Tongue (tissue), 2 donors: ENCODE measurements around the gene SERPINA9. TPM values are rescaled to one million over a fixed set of nuclear protein-coding genes. Genes with fewer than 3 reads are reported as not detected.
"Not testable (repeated sequence)": the region's sequence is repeated elsewhere in the genome, so short reads cannot be mapped to it uniquely, and the experiment has no call there.

Experiments used
- DNase-seq: peaks from one replicate; pipeline ENCODE4 v3.0.0-alpha.2; 2015
- total RNA-seq: library from RNA; depleted of rRNA; stranded (reverse); fragments of >200 nt; gene quantifications from one replicate; pipeline ENCODE4 v1.2.3, GENCODE V29; 2014

Gene SERPINA9
- total RNA-seq, 1 donor from 2014 or later, result not detected

DNA sequence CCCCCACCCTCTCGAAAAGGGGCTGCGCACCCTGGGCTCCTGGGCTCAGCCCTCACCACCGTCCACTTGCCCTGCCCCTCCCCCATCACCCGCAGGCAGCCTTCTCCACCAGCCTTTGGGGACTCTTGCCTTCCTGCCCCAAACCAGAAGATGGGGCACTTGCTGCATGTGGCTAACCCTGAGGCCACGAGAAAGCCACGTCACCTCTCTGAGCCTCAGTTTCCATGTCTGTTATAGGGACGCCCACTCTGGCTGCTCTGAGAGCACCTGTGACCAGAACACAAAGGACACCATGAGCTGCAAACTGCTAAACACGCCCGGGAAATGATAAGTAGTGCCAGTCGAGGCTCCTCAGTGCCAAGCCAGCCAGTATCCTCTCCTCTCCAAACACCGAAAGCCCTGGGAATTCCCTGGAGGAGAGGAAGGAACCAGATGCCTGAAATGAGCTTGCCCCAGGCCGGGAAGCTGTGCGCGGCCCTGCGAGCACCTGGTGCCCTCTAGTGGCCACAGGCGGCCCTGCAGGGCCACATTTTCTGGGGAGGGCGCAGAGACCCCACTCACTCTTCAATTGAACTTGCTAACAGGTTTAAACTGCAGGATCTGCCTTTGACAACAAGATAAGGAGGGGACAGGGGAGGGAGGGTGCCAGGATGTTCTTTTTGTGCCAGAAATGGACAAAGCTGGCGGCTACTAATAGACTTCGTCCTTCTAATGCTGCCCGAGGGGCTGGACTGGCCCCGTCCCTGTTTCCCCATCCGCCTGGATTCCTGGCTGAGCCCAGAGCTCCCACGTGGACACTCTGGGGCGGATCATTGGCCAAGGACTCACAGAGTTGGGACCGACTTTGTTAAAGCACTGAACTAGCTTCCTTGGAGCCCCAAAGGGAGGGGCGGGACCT, 10.2 kb upstream of the SERPINA9 start:
- DNase-seq, result peak; percentile 69

- no peak for DNase-seq
Measured at GRCh38 chr14:94484481-94484880, 8.5 kb upstream of the SERPINA9 start.

DNA sequence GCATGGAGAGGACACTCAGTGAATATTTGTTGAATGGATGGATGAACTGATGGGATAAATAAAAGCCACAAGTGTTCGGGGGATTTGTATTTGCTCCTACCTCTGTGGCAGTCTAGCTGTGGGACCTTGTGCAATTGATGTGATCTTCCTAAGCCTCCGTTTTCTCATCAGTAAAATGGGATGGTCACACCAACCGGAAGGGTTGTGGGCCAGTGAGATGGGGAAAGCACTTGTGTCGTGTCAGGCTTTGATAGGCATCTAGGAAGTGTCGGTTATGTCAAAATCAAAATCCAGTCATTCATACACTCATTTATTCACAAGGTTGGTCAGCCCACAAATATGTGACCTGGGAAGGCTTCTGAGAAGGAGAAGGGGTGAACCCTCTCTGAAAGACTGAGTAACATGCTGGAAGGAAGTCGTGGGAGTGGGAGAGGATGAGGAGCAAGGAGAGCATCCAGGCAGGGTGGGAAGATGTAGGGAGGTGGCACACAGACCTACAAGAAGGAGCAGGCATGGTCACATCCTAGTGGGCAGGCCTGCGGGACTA, 7.8 kb upstream of the SERPINA9 start:
- DNase-seq, result no peak

DNA sequence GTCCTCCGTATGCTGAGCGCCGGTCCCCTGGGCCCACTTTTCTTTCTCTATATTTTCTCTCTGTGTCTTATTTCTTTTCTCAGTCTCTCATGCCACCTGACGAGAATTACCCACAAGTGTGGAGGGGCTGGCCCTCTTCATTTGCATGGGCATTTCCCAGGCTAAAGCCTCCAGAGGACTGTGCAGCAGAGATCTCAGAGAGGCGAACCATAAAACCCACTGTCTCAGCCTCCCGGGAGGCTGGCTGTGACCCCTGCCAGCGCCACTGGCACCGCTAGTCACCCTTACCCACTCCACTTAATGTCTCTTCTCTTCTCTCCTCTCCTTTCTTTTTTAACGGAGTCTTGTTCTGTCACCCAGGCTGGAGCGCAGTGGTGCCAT, 7.1 kb upstream of the SERPINA9 start:
- no peak for DNase-seq

DNA sequence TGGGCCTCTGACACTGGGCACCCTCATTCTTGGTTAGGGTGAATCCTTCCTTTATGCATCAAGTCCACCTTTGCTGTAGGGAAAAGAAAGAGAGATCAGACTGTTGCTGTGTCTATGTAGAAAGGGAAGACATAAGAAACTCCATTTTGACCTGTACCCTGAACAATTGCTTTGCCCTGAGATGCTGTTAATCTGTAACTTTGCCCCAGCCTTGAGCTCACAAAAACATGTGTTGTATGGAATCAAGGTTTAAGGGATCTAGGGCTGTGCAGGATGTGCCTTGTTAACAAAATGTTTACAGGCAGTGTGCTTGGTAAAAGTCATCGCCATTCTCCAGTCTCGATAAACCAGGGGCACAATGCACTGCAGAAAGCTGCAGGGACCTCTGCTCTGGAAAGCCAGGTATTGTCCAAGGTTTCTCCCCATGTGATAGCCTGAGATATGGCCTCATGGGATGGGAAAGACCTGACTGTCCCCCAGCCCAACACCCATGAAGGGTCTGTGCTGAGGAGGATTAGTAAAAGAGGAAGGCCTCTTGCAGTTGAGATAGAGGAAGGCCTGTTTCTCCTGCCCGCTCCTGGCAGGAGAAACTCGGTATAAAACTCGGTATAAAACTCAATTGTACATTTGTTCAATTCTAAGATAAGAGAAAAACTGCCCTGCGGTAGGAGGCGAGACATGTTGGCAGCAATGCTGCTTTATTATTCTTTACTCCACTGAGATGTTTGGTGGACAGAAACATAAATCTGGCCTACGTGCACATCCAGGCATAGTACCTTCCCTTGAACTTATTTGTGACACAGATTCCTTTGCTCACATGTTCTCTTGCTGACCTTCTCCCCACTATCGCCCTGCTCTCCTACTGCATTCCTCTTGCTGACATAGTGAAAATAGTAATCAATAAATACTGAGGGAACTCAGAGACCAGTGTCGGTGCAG, 6.4 kb upstream of the SERPINA9 start:
- DNase-seq, result not testable (repeated sequence)

DNA sequence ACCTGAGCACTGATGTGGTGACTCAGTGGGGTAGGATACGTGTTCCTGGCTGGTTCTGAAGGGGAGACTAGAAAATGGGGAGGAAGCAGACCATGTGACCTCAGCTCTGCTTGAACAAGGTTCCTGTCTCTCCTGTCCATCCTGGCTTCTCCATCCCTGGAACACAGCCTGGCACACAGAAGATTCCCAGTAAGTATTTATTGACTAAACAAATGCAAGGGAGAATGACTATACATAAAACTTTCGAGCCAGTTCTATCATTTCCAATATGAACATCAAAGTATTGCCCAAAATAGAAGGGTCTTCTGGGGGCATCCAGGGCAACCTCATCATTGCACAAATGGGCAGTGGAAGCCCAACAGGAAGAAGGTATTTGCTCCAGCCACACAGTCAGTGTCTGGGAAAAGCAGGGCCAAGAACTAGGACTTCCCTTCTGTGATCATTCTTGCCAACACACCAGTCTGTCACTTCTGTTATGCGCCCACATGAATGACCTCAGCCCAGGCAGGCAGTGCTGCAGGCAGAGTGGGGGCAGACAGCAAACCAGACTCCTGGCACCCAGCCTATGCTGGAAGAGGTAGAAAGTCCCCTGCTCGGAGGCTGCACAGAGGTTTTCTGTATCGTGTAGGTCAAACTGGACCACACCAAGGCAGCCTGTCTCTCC, 5.6 kb upstream of the SERPINA9 start:
- no peak for DNase-seq

DNA sequence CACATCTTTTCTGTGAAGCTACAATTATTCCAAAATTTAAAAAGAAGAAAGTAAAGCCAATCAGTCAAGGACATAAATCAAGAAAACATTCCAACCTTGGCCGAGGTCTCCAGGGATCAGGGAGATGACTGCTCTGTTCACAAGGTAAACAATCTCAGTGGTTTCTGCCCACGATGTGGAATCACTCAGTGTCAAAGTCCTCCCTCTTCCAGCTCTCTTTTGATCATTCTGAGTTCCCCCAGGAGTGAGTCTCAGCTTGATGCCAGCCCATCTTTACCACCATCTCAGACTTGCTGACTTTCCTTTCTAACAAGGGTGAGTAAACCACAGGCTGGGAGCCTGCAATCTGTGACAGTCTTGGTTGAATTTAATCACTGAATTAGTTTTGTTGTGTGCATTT, 4.8 kb upstream of the SERPINA9 start:
- DNase-seq, result no peak

DNA sequence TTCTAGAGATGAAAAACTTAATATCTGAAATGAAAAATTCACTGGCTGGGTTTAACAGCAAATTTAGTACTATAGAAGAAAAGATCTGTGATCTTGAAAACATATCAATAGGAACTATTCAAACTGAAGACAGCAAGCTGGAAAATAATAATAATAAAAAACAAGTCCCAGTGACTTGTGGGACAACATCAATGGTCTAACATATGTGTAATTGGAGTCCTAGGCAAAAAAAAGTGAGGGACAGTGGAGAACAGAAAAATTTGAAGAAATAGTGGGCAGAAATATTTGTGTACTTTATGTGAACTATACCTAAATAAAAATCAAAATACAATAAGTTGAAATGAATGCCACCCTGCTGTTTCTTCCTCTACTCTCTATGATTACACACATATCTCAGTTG, 2.4 kb upstream of the SERPINA9 start:
- no peak for DNase-seq

DNA sequence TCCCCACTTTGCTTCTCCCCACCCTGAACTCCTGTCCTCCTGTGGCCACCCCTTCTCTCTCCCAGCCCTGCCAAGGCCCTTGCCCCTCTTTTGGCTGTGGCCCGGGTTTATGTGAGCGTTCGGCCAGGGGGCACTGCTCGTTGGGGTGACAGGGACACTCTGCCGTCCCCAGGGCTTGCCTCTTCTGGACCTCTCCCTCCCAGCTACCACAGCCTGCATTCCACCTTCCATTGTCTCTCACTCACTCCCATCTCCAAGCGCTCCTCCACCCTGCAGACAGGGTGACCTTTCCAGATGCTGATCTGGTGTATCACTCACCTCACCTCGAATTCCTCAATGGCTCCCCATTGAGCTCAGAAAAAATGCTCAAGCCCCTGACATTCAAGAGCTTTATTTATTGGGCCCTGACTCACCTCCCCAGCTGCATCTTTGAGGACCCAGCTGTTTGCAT, 1.4 kb downstream of the SERPINA9 start:
- DNase-seq, result no peak

DNA sequence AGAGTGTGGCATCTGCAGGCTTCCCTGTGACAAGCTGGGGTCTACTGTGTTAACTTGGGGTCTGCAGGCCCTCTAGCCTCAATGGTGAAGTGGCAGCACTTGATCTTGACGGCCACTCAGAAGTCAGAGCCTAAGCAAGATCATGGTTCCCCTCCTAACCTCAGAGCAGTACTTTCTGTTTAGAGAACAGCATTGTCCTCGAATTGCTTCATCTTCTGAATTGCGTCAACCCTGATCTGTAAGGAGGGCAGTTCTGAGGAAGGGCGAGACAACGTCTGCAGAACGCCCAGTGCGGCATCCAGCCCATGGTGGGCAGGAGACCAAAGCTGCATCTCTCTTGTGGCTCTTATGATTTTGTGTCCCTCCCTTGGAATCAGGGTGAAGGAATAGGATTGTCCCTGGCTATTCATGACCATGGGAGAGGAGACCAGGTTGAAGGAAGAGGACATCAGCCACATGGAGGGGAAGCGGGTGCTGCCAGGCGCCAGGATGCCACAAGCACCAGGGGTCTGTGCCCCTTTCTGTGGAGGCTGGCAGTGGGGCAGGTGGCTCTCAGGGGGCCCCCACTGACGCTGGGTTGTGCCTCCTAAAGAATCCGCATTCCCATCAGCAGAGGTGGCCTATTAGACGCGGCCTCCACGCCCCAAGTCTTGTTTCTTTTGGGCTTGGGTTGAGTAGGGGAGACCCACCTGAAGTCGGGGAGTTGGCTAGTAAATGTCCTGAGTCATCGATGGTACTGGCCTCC, 2.2 kb downstream of the SERPINA9 start:
- no peak for DNase-seq

- no peak for DNase-seq
Measured at GRCh38 chr14:94472842-94473241, 3.2 kb downstream of the SERPINA9 start.

DNA sequence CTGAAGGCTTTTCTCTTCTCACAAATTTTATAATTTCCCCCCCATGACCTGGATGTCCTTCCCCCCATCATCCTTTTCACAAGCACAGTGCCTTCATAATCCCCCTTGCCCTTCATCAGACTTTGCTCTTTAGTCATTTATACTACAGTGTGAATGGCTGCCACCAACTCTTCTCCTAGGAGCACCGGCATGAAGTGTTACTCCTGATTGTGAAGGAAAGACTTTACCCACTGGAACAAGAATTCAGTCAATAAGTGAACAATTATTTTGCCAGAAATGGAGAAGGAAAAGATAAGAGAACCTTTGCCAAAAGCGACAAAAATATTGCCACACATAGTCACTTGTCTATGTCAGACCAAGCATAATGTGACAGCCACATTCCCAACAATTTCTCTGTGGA, 5.0 kb downstream of the SERPINA9 start:
- DNase-seq, result no peak

- DNase-seq, result no peak
Measured at GRCh38 chr14:94470311-94470710, 5.7 kb downstream of the SERPINA9 start.

- DNase-seq, result no peak
Measured at GRCh38 chr14:94469261-94469660, 6.7 kb downstream of the SERPINA9 start.

DNA sequence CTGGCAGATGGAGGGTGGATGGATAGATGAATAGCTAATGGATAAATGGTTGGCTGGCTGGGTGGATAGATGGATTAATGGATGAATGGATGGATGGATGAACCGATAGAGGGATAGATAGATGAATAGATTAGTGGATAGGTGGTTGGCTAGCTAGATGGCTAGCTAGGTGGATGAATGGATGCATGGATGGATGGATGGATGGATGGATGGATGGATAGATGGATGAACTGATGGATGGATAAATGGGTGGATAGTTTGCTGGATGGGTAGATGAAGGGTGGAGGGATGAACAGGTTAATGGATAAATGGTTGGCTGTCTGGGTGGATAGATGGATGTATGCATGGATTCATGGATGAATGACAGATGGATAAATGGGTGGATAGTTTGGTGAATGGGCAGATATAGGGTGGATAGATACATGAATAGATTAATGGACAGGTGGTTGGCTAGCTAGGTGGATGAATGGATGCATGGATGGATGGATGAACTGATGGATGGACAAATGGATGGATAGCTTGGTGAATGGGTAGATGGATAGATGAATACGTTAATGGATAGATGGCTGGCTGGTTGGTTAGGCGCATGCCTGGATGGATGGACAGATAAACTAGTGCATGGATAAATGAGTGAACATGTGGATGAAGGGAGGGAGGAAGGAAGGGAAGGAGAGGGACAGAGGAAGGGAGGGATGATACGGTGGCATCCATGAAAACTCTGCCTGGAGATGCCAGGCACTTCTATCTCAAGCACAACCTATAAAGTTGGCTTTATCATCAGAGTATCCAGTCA, 8.1 kb downstream of the SERPINA9 start:
- no peak for DNase-seq

GRCh38 chr14:94466706-94467370, 9.2 kb downstream of the SERPINA9 start:
- no peak for DNase-seq

GRCh38 chr14:94465042-94465441, 11.0 kb downstream of the SERPINA9 start:
- DNase-seq, result no peak

DNA sequence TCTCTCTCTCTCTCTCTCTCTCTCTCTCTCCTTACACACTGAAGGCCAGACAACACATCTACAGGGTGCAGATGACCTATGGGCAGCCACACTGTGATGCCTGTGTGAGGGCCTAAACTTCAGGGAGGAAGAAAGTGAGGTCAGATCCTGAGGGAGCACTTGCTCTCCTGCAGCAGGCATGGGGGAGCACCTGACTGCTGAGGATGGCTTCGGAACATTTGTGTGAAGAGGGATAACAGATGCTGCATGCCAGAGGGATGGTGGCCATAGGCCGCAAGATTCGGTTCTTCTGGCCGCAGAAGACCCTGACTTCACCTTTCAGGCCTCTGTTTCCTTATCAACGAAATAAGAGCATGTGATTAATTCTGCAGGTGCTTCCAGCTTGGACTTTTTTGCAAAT, 11.7 kb downstream of the SERPINA9 start:
- DNase-seq, result no peak

- no peak for DNase-seq
Measured at GRCh38 chr14:94462763-94463572, 13.0 kb downstream of the SERPINA9 start.
